ENCODE data around the gene DCST2.

DNA sequence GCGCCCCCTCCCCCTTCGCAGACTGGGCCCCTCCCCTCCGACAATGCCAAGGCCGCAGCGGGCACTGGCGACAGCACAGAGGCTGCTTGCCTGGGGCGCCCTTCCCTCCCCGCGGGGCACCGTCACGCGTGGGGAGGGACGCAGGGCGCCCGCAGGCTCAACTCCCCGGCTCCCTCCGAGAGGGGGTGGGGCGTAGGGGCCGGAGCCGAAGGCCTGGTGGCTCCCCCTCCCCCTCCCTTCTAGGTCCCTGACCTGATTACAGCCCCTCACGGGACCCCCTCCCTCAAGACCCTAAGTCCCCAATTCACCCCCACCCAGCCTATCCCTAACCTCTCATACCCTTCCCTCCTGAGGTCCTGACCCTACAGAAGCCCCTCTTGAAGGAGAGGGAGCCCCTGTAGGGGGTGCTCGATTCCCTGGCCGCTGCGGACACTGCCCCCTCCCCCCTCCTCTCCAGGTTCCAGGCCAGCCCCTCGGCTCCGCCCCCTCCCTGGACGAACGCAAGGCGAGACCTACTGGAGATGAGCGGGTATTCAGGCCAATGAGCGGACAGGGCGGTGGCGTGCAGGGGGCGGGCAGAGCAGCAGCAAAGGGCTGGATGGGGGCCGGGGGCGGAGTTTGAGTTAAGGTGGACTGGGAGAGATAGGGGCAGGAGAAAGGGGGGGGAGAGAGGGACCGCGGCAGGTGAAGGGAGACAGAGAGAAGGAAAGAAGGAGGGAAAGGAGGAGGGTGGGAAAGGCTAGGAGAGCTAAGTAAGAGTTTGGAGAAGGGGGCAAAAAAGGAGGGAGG lies 31.7 kb downstream of the DCST2 start:
- TF ChIP-seq, protein P1, sequence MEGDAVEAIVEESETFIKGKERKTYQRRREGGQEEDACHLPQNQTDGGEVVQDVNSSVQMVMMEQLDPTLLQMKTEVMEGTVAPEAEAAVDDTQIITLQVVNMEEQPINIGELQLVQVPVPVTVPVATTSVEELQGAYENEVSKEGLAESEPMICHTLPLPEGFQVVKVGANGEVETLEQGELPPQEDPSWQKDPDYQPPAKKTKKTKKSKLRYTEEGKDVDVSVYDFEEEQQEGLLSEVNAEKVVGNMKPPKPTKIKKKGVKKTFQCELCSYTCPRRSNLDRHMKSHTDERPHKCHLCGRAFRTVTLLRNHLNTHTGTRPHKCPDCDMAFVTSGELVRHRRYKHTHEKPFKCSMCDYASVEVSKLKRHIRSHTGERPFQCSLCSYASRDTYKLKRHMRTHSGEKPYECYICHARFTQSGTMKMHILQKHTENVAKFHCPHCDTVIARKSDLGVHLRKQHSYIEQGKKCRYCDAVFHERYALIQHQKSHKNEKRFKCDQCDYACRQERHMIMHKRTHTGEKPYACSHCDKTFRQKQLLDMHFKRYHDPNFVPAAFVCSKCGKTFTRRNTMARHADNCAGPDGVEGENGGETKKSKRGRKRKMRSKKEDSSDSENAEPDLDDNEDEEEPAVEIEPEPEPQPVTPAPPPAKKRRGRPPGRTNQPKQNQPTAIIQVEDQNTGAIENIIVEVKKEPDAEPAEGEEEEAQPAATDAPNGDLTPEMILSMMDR (IDR thresholded peaks at IDR 0.05; ENCODE audit: insufficient read depth, low read length, poor library complexity, severe bottlenecking) = no peak
- TF ChIP-seq EZH2phosphoT487 (conservative IDR thresholded peaks at IDR 0.05; ENCODE audit: low read length) = no peak

All from SU-DHL-6 (cell line).